Colonic mucosa (tissue), 4 donors: ENCODE data around the gene PLEKHH2. TPM values are rescaled to one million over a fixed set of nuclear protein-coding genes. Genes with fewer than 3 reads are reported as not detected.

Experiments
- DNase-seq: peaks from one replicate; pipeline ENCODE4 v3.0.0-alpha.2; 2020
- H3K27ac ChIP-seq: fragments of 200-600 bp; one replicate; pipeline ENCODE4 v1.8.0; 2021
- H3K27me3 ChIP-seq: fragments of 200-600 bp; one replicate; pipeline ENCODE4 v1.8.0; 2021
- H3K36me3 ChIP-seq: fragments of 200-600 bp; one replicate; pipeline ENCODE4 v1.8.0; 2021
- H3K4me1 ChIP-seq: fragments of 200-600 bp; one replicate; pipeline ENCODE4 v1.8.0; 2021; ENCODE audit warnings: mild to moderate bottlenecking
- H3K4me3 ChIP-seq: fragments of 200-600 bp; one replicate; pipeline ENCODE4 v1.8.0; 2021
- H3K9ac ChIP-seq, 2 donors: one replicate each; pipeline ENCODE4 v1.7.0; 2013; ENCODE audit warnings: control low read depth in 2 of 2, low read depth in 2 of 2, low read length in 2 of 2
- H3K9me3 ChIP-seq: fragments of 200-600 bp; one replicate; pipeline ENCODE4 v1.8.0; 2021
- intact Hi-C: fragments of 100-400 bp; cut with DNase I; formaldehyde crosslinking; loops from one replicate; pipeline ENCODE4 v1.14.1; 2022
- total RNA-seq, 2 donors: library from RNA; stranded (reverse); fragmentation: NEBNext Ultra II Directional in 1 of 2; extraction: Animal tissue kit (Norgen Biotek cat#: 25700) in 1 of 2; gene quantifications; one replicate each; pipeline ENCODE4 v1.2.1, GENCODE V29; 2021
- TF ChIP-seq, protein P1 (sequence below): fragments of 200-600 bp; IDR thresholded peaks from one replicate; pipeline ENCODE4 v1.8.0; 2022; ENCODE audit warnings: antibody characterized with exemption, mild to moderate bottlenecking
- donor health status: healthy.
- donor health status: DM: no; HTN: no; CAD: no.
- donor health status: DM: no; HTN: no; CAD: no.

Gene PLEKHH2
- total RNA-seq, 2 donors from 2014 or later = 1.6 to 5.5 TPM

- intact Hi-C loops = no loop called here
- Histone ChIP-seq H3K27ac (no peak overlapping the region), H3K4me1 (no peaks in the 10 kb centered on the region), H3K36me3 (no peaks in the 10 kb centered on the region), H3K9me3 (no peaks in the 10 kb centered on the region), H3K4me3 (no peak overlapping the region), H3K9ac (no peak overlapping the region), H3K27me3 (no peaks in the 10 kb centered on the region)
- DNase-seq = no peak
- TF ChIP-seq, protein P1, sequence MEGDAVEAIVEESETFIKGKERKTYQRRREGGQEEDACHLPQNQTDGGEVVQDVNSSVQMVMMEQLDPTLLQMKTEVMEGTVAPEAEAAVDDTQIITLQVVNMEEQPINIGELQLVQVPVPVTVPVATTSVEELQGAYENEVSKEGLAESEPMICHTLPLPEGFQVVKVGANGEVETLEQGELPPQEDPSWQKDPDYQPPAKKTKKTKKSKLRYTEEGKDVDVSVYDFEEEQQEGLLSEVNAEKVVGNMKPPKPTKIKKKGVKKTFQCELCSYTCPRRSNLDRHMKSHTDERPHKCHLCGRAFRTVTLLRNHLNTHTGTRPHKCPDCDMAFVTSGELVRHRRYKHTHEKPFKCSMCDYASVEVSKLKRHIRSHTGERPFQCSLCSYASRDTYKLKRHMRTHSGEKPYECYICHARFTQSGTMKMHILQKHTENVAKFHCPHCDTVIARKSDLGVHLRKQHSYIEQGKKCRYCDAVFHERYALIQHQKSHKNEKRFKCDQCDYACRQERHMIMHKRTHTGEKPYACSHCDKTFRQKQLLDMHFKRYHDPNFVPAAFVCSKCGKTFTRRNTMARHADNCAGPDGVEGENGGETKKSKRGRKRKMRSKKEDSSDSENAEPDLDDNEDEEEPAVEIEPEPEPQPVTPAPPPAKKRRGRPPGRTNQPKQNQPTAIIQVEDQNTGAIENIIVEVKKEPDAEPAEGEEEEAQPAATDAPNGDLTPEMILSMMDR = no peak
Measured at GRCh38 chr2:43604674-43605073, 32.4 kb upstream of the PLEKHH2 start.

DNA sequence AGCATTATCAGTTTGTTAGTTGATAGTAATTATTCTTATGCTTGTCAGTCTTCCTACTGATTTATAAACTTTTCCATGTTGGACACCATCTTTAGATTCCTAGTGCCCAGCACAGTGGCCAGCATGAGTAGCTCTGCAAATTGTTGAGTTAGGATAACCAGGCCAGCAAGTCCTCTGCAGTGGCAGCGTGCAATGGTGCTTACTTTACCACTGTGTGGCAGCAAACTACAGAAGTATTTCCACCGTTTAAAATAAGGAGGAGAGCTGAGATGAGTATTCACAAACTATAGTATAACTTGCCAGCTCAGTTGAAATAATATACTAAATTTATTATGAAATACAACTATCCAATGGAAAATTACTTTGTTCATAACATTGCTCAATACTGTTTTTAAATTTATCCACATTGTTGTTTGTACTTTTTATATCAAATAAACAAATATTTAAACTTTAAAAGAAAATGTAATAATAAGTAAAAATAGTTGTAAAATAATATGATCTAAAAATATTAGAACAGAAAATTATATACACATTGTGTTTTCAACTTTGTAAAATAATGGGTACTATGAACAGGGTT is 31.9 kb upstream of the PLEKHH2 start:
- DNase-seq = no peak
- TF ChIP-seq, protein P1 = no peak
- H3K4me3 ChIP-seq = no peak overlapping the region
- H3K27me3 ChIP-seq = no peaks in the 10 kb centered on the region
- H3K36me3 ChIP-seq = no peaks in the 10 kb centered on the region
- H3K27ac ChIP-seq = no peak overlapping the region
- no peaks in the 10 kb centered on the region for H3K4me1 ChIP-seq
- H3K9ac ChIP-seq = no peak overlapping the region
- intact Hi-C loops = no loop called here
- no peaks in the 10 kb centered on the region for H3K9me3 ChIP-seq

GRCh38 chr2:43605851-43606250 is 31.2 kb upstream of the PLEKHH2 start:
- no peak for DNase-seq
- Histone ChIP-seq H3K4me1 (no peaks in the 10 kb centered on the region), H3K27me3 (no peaks in the 10 kb centered on the region), H3K4me3 (no peak overlapping the region), H3K9ac (no peak overlapping the region), H3K27ac (no peak overlapping the region), H3K9me3 (no peaks in the 10 kb centered on the region), H3K36me3 (no peaks in the 10 kb centered on the region)
- intact Hi-C loops = no loop called here
- TF ChIP-seq, protein P1 = no peak

DNA sequence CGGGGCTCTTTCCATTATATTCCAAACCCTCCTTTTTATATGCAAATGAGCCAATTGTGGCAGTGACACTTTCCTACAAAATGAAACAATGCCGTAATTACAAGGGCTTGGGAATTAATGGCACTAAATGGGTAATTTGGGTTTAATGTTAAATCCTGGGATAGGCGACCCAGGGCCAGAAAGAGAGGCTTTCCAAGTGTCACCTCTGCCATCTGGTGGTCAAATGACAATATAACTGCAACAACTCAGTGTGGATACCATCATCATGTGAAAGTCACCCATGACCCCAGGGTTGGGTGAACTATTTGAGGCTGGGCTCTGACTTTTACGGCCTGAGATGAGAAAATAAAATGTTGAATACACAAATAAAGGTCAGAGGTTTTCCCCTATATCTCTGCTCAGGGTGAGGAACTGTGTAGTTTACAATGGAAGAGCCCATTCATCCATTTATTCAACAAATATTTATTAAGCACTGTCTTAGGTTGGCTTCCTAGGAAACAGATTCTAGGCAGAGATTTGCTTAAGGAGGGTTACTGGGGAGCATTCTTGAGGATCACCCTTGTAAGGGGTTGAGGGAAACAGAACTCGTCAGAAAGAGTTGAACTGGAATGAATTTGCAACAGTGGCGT is 27.7 kb upstream of the PLEKHH2 start:
- Histone ChIP-seq H3K9me3 (no peaks in the 10 kb centered on the region), H3K4me1 (no peaks in the 10 kb centered on the region), H3K9ac (no peak overlapping the region), H3K4me3 (no peak overlapping the region), H3K27me3 (no peaks in the 10 kb centered on the region), H3K27ac (no peak overlapping the region), H3K36me3 (no peaks in the 10 kb centered on the region)
- DNase-seq = peak; percentile 56
- intact Hi-C loops = no loop called here
- TF ChIP-seq, protein P1 = peak; percentile 72

GRCh38 chr2:43610361-43610760 is 26.7 kb upstream of the PLEKHH2 start:
- no peaks in the 10 kb centered on the region for H3K4me1 ChIP-seq
- H3K9me3 ChIP-seq = no peaks in the 10 kb centered on the region
- no peak overlapping the region for H3K27ac ChIP-seq
- no peaks in the 10 kb centered on the region for H3K27me3 ChIP-seq
- DNase-seq = no peak
- intact Hi-C loops = loop anchor here (10.0 kb wide), 1 partner anchor 284 kb away; no protein-coding TSS in a partner anchor
- no peak overlapping the region for H3K9ac ChIP-seq
- no peak overlapping the region for H3K4me3 ChIP-seq
- TF ChIP-seq, protein P1 = no peak
- no peaks in the 10 kb centered on the region for H3K36me3 ChIP-seq
